Thymus (tissue), 11 donors: ENCODE measurements around the gene IPO7. TPM values are rescaled to one million over a fixed set of nuclear protein-coding genes. Genes with fewer than 3 reads are reported as not detected.

Source experiments
- DNase-seq, 9 donors: peaks; one replicate each; pipeline ENCODE4 v3.0.0-alpha.2; 2013; ENCODE audit warnings: low spot score in 9 of 9, low read depth in 6 of 9, missing footprints in 1 of 9
- H3K27ac ChIP-seq, 2 donors: one replicate each; pipeline ENCODE4 v1.5.1; 2013; ENCODE audit warnings: control low read depth in 1 of 2, low read depth in 1 of 2, low read length in 1 of 2, mild to moderate bottlenecking in 1 of 2, moderate library complexity in 1 of 2
- H3K27me3 ChIP-seq, 2 donors: one replicate each; pipeline ENCODE4 v1.5.1; 2013; ENCODE audit warnings: low read length in 1 of 2; ENCODE audit not compliant: control insufficient read depth in 2 of 2, insufficient read depth in 1 of 2
- H3K36me3 ChIP-seq, 2 donors: one replicate each; pipeline ENCODE4 v1.5.1; 2013; ENCODE audit warnings: low read length in 1 of 2, mild to moderate bottlenecking in 1 of 2, moderate library complexity in 1 of 2; ENCODE audit not compliant: control insufficient read depth in 2 of 2, insufficient read depth in 2 of 2
- H3K4me1 ChIP-seq, 2 donors: one replicate each; pipeline ENCODE4 v1.5.1; 2013; ENCODE audit warnings: low read length in 2 of 2; ENCODE audit not compliant: control insufficient read depth in 2 of 2, insufficient read depth in 2 of 2
- H3K4me3 ChIP-seq, 2 donors: one replicate each; pipeline ENCODE4 v1.5.1; 2013; ENCODE audit warnings: low read length in 2 of 2, control low read depth in 1 of 2, mild to moderate bottlenecking in 1 of 2
- H3K9me3 ChIP-seq, 2 donors: one replicate each; pipeline ENCODE4 v1.5.1; 2013; ENCODE audit warnings: low read length in 1 of 2, mild to moderate bottlenecking in 1 of 2; ENCODE audit not compliant: control insufficient read depth in 2 of 2, insufficient read depth in 1 of 2
- WGBS: extraction: QIAGEN DNeasy Blood & Tissue Kit; methylation state at CpG from one replicate; pipeline ENCODE4 v1.1.7; 2013; 5-methylcytosine and 5-hydroxymethylcytosine counted together
- polyA plus RNA-seq: library from polyadenylated mRNA; stranded (reverse); fragments of 200-250 nt; gene quantifications from one replicate; pipeline ENCODE4 v1.2.3, GENCODE V29; 2013
- total RNA-seq: library from RNA; stranded (reverse); fragments of 120-200 nt; gene quantifications from one replicate; pipeline ENCODE4 v1.2.4, GENCODE V29; 2013
- donor health status: healthy.

Gene IPO7
- total and polyA plus RNA-seq, 2 donors: 26.4 to 45.2 TPM

DNA sequence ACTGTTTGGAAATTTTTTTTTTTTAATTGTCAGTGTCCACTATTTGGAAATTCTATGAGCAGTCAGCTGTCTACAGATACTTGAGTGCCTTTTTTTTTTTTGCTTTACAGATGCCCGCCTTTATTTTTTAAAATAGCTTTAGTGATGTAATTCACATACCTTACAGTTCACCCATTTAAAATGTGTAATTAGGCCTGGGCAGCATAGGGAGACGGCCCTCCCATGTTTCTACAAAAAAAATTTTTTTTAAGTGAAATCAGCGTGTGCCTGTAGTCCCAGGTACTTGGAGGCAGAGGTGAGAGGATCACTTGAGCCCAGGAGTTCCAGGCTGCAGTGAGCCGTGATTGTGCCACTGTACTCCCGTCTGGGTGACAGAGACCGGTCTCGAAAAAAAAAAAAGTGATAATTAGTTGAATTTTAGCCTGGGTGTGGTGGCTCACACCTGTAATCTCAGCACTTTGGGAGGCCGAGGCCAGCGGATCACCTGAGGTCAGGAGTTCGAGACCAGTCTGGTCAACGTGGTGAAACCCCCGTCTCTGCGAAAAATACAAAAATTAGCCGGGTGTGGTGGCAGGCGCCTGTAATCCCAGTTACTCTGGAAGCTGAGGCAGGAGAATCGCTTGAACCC, 77.8 kb downstream of the IPO7 start:
- peaks cover 5 to 11% of the 10 kb centered on the region in 2 donors for H3K4me1 ChIP-seq

DNA sequence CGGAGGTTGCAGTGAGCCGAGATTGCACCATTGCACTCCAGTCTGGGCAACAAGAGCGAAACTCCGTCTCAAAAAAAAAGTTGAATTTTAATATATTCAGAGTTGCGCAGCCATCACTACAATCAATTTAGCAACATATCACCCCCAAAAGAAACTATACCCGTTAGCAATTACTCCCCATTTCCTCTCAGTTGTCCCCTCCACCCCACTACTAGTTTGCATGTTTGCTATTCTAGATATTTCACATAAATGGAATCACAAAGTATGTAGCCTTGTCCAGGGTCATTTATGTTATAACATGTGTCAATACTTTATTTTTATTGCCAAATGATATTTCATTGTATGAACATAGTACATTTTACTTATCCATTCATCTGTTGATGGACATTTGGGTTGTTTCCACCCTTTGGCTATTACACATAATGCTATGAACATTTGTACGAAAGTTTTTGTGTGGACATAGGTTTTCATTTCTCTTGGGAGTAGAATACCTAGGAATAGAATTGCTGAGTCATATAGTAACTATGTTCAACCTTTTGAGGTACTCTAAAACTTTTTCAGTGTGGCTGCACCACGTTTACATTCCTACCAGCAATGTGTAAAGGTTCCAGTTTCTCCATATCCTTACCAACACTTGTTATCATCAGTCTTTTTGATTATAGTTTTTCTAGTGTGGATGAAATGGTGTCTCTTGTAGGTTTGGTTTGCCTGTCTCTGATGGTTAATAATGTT, 78.5 kb downstream of the IPO7 start:
- Histone ChIP-seq H3K4me1 (peaks cover 5 to 11% of the 10 kb centered on the region in 2 donors), H3K27me3 (no peaks in the 10 kb centered on the region), H3K9me3 (no peaks in the 10 kb centered on the region), H3K4me3 (no peak overlapping the region), H3K27ac (no peak overlapping the region), H3K36me3 (no peaks in the 10 kb centered on the region)
- 96% methylated on average over 8 of the region's 8 CpGs for WGBS
- no peak for DNase-seq

More for the DNA sequence above, 77.8 kb downstream of the IPO7 start:
- no peak for DNase-seq
- Histone ChIP-seq H3K36me3 (no peaks in the 10 kb centered on the region), H3K27me3 (no peaks in the 10 kb centered on the region), H3K27ac (peak overlapping the region in 1 of 2 donors; percentile 100), H3K4me3 (peak overlapping the region; percentile 86 to 100), H3K9me3 (no peaks in the 10 kb centered on the region)
- WGBS: 91% methylated on average over 16 of the region's 16 CpGs

DNA sequence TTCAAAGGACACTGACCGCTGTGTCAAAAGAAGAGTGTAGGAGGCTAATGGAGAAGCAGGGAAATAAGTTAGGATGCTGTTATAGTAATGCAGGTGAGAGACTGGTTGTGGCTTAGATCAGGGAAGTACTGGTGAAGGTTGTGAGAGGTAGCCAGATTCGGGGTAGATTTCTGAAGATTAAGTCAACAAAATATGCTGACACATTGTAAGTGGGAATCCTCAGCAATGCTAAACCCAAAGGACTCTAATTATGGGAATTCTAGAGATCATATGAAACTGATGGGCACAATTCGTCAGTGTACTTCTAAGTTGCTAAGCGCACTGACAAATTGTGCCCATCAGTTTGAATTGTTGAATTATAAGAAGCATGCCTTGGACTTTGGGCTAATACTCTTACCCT, 86.3 kb downstream of the IPO7 start:
- 94% methylated on average over 4 of the region's 4 CpGs for WGBS

DNA sequence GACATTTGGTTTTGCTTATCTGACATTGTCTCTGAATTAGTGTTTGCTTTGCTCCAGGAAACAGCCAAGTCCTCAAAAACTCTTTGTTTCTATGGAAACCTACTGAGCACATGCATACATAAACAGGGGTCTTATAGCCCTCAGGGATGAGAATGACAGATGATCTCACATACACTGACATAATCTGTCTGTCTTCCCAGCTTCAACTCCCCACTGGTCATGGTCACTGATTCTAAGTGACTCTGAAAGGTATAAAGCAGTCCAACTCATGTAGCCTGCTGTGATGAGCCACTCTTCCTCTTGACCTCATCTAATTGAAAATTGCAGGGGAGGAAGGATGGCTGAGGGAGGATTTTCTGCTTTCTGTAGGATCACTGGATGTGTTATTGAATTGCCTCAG, 89.0 kb downstream of the IPO7 start:
- no peak overlapping the region for H3K4me3 ChIP-seq
- no peaks in the 10 kb centered on the region for H3K27me3 ChIP-seq
- peaks cover 34 to 38% of the 10 kb centered on the region in 2 donors for H3K36me3 ChIP-seq
- DNase-seq: no peak
- H3K27ac ChIP-seq: no peak overlapping the region
- H3K9me3 ChIP-seq: no peaks in the 10 kb centered on the region
- no peaks in the 10 kb centered on the region for H3K4me1 ChIP-seq

More for the DNA sequence above, 86.3 kb downstream of the IPO7 start:
- Histone ChIP-seq H3K27ac (no peak overlapping the region), H3K9me3 (no peaks in the 10 kb centered on the region), H3K4me3 (no peak overlapping the region), H3K27me3 (no peaks in the 10 kb centered on the region), H3K4me1 (no peaks in the 10 kb centered on the region), H3K36me3 (peaks cover 30% of the 10 kb centered on the region in 2 donors)
- no peak for DNase-seq

DNA sequence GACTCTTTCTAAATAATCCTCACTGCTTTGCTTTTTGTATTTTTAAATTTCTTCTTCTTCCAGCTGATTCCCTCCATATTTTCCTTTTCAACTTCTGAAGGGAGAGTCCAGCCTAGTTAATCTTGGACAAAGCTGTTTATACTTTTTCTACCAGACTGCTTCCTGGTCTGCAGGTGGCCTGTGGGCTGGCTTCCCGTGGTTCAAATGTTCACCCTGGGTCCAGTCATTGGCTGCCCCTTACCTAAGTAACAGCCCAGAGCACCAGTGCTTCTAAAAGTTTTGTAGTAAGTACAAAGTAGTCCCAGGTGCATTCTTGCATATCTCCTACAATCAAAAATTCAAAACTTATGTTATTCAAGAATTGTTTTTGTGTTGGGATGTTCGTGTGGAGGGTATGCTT, 95.4 kb downstream of the IPO7 start:
- H3K4me3 ChIP-seq: no peak overlapping the region
- H3K27me3 ChIP-seq: no peaks in the 10 kb centered on the region
- no peak for DNase-seq
- H3K36me3 ChIP-seq: peaks cover 38 to 44% of the 10 kb centered on the region in 2 donors
- H3K4me1 ChIP-seq: no peaks in the 10 kb centered on the region
- H3K27ac ChIP-seq: no peak overlapping the region
- 91% methylated on average over 2 of the region's 2 CpGs for WGBS
- H3K9me3 ChIP-seq: no peaks in the 10 kb centered on the region

DNA sequence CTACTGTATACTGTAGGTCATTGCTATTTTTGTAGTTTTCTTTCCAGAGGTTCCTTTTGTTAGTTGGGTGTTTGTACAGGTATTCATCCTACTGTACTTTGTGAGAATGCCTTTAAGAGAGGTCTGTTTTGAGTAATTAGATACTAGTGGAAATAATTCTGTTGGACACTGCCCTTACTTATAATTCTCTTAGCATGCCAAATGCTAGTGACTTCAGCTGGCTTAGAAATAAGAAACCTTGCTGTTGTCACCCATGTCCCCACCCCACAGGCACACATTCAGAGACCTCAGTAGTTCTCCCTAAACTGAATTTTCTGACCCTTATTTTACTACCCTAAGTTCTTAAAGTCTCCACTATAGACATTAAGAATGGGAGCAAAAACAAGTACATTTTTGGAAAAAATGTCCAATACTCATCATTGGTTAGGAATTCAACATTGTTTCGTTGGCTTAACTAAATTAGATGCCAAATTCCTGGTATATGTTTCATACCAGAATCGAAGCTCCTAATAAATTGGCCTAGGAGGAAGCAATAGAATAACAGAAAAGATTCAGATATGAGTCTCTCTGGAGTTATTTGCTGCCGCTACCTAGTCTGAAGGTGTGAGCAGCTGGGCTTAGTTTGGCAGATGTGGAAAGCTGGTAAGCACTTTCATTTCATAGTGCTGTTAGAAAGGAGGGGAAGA, 104.8 kb downstream of the IPO7 start:
- WGBS: 95% methylated on average over 3 of the region's 3 CpGs
- H3K27me3 ChIP-seq: no peaks in the 10 kb centered on the region
- H3K4me3 ChIP-seq: no peak overlapping the region
- no peak overlapping the region for H3K27ac ChIP-seq
- no peak for DNase-seq
- H3K36me3 ChIP-seq: peaks cover 20 to 42% of the 10 kb centered on the region in 2 donors
- H3K4me1 ChIP-seq: no peaks in the 10 kb centered on the region
- no peaks in the 10 kb centered on the region for H3K9me3 ChIP-seq

DNA sequence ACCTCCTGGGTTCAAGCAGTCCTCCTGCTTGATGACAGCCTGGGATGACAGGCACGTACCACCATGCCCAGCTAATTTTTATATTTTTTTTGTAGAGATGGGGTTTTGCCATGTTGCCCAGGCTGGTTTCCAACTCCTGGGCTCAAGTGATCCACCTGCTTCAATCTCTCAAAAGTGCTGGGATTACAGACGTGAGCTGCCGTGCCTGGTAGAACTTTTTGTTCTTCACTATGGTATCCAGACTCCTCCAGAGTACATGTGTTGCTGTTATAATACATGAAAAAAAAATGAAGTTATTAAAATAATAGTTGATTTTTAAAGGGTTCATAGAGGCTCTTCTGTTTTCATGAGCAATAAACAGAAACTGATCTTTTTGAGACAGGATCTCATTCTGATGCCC, 105.9 kb downstream of the IPO7 start:
- no peaks in the 10 kb centered on the region for H3K9me3 ChIP-seq

DNA sequence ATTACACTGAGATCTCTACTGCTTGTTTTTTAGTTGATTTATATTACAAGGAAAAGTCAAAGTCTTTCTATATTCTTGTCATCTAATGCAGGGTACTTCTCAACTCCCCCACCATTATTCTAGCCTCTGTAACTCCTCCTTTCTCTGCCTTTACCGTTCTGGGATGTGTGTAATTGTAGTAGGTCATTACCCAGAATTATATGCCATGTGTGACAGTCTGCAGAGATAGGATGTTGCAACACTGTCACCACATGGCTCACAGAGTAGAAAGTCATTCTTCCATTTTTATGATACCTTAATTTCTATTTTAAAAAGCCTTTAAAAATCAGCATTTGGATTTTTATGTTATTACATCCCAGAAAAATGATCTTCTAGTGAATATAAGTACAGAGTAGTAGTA, 109.0 kb downstream of the IPO7 start:
- Histone ChIP-seq H3K9me3 (no peaks in the 10 kb centered on the region), H3K27me3 (no peaks in the 10 kb centered on the region), H3K4me3 (no peak overlapping the region), H3K4me1 (no peaks in the 10 kb centered on the region), H3K27ac (no peak overlapping the region), H3K36me3 (peaks cover 40 to 56% of the 10 kb centered on the region in 2 donors)
- 94% methylated on average over 1 of the region's 1 CpG for WGBS
- no peak for DNase-seq

More for the DNA sequence above, 105.9 kb downstream of the IPO7 start:
- H3K27ac ChIP-seq: no peak overlapping the region
- H3K27me3 ChIP-seq: no peaks in the 10 kb centered on the region
- WGBS: 98% methylated on average over 3 of the region's 3 CpGs
- H3K4me1 ChIP-seq: no peaks in the 10 kb centered on the region
- peaks cover 24 to 50% of the 10 kb centered on the region in 2 donors for H3K36me3 ChIP-seq
- no peak for DNase-seq
- H3K4me3 ChIP-seq: no peak overlapping the region

DNA sequence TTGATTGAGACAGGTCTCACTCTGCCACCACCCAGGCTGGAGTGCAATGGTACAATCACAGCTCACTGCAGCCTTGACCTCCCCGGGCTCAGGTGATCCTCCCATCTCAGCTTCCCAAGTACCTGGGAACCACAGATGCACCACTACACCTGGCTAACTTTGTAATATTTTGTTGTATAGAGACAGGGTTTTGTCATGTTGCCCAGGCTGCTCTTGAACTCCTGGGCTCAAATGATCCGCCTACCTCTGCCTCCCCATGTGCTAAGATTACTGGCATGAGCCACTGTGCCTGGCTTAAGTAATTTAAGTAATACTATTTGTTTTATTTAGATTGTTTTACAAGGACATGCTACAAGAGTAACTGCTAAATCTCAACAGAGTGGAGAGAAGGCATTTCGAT, 109.9 kb downstream of the IPO7 start:
- H3K36me3 ChIP-seq: peaks cover 41 to 63% of the 10 kb centered on the region in 2 donors
- H3K4me1 ChIP-seq: no peaks in the 10 kb centered on the region
- no peaks in the 10 kb centered on the region for H3K9me3 ChIP-seq
- WGBS: 97% methylated on average over 3 of the region's 3 CpGs
- no peak overlapping the region for H3K27ac ChIP-seq
- H3K4me3 ChIP-seq: no peak overlapping the region
- no peak for DNase-seq
- H3K27me3 ChIP-seq: no peaks in the 10 kb centered on the region
